NCI-H1436 treated with DMSO at 0.1 percent for 48 hours (cell line): ENCODE measurements around the gene CD46.
"Not testable (repeated sequence)": the region's sequence is repeated elsewhere in the genome, so short reads cannot be mapped to it uniquely, and the experiment has no call there.

Experiments used
- DNase-seq: peaks from one replicate; lab custom pipeline; 2025; lab: John Stamatoyannopoulos, UW

The CD46 gene

GRCh38 chr1:207751790-207752455 lies at the start of gene CD46:
TSS of gene CD46 (plus strand) at chr1:207752054. CDS start at chr1:207752213, 159 bp downstream.
- peak; percentile 84 for DNase-seq

GRCh38 chr1:207702317-207702716 lies 49.5 kb upstream of the CD46 start:
- no peak for DNase-seq

- DNase-seq, result no peak
Measured at GRCh38 chr1:207703712-207704111, 48.1 kb upstream of the CD46 start.

- DNase-seq, result not testable (repeated sequence)
Measured at GRCh38 chr1:207708004-207708403, 43.9 kb upstream of the CD46 start.

GRCh38 chr1:207711285-207711684 lies 40.6 kb upstream of the CD46 start:
- no peak for DNase-seq

GRCh38 chr1:207712701-207713100 lies 39.2 kb upstream of the CD46 start:
- not testable (repeated sequence) for DNase-seq

GRCh38 chr1:207713529-207713928 lies 38.3 kb upstream of the CD46 start:
- no peak for DNase-seq

GRCh38 chr1:207719234-207719633 lies 32.6 kb upstream of the CD46 start:
- DNase-seq, result no peak

GRCh38 chr1:207728200-207728858 lies 23.5 kb upstream of the CD46 start:
- DNase-seq, result not testable (repeated sequence)

GRCh38 chr1:207737503-207738157 lies 14.2 kb upstream of the CD46 start:
- DNase-seq, result not testable (repeated sequence)

GRCh38 chr1:207738158-207738659 lies 13.6 kb upstream of the CD46 start:
- DNase-seq, result not testable (repeated sequence)

- DNase-seq, result no peak
Measured at GRCh38 chr1:207740207-207740606, 11.6 kb upstream of the CD46 start.

GRCh38 chr1:207742850-207743555 lies 8.9 kb upstream of the CD46 start:
- DNase-seq, result no peak

GRCh38 chr1:207744000-207744534 lies 7.8 kb upstream of the CD46 start:
- no peak for DNase-seq

GRCh38 chr1:207745285-207745684 lies 6.6 kb upstream of the CD46 start:
- DNase-seq, result no peak

GRCh38 chr1:207745839-207746767 lies 5.8 kb upstream of the CD46 start:
- no peak for DNase-seq

GRCh38 chr1:207747627-207748492 lies 4.0 kb upstream of the CD46 start:
- no peak for DNase-seq

GRCh38 chr1:207748737-207749528 lies 2.9 kb upstream of the CD46 start:
- DNase-seq, result no peak
